Measurements from ENCODE around the gene COG7. TPM values are rescaled to one million over a fixed set of nuclear protein-coding genes. Genes with fewer than 3 reads are reported as not detected.

Gene COG7
- total RNA-seq, 4 donors from 2014 or later: 10.6 to 13.9 (median 13.3) TPM

- TF ChIP-seq, protein P1, sequence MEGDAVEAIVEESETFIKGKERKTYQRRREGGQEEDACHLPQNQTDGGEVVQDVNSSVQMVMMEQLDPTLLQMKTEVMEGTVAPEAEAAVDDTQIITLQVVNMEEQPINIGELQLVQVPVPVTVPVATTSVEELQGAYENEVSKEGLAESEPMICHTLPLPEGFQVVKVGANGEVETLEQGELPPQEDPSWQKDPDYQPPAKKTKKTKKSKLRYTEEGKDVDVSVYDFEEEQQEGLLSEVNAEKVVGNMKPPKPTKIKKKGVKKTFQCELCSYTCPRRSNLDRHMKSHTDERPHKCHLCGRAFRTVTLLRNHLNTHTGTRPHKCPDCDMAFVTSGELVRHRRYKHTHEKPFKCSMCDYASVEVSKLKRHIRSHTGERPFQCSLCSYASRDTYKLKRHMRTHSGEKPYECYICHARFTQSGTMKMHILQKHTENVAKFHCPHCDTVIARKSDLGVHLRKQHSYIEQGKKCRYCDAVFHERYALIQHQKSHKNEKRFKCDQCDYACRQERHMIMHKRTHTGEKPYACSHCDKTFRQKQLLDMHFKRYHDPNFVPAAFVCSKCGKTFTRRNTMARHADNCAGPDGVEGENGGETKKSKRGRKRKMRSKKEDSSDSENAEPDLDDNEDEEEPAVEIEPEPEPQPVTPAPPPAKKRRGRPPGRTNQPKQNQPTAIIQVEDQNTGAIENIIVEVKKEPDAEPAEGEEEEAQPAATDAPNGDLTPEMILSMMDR (IDR thresholded peaks at IDR 0.05; ENCODE audit: low read depth): no peak
These were observed 101.6 kb downstream of the COG7 start for GRCh38 chr16:23351360-23351759.

- TF ChIP-seq, protein P1 (IDR thresholded peaks at IDR 0.05; ENCODE audit: low read depth): no peak
These were observed 104.2 kb downstream of the COG7 start for GRCh38 chr16:23348579-23349469.

GRCh38 chr16:23345237-23345636, 107.8 kb downstream of the COG7 start:
- TF ChIP-seq, protein P1 (IDR thresholded peaks at IDR 0.05; ENCODE audit: low read depth): no peak

GRCh38 chr16:23343643-23344612, 109.1 kb downstream of the COG7 start:
- TF ChIP-seq, protein P1 (IDR thresholded peaks at IDR 0.05; ENCODE audit: low read depth): no peak

DNA sequence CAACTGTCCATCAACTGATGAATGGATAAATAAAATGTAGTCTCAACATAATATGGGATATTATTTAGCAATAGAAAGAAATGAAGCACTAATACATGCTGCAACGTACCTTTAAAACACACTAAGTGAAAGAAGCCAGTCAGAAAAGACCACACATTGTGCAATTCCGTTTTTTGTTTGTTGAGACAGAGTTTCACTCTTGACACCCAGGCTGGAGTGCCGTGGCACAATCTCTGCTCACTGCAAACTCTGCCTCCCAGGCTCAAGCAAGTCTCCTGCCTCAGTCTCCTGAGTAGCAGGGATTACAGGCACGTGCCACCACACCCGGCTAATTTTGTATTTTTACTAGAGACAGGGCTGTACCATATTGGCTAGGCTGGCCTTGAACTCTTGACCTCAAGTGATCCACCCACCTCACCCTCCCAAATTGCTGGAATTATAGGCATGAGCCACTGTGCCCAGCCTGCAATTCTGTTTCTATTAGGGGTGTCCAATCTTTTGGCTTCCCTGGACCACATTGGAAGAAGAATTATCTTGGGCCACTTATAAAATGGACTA, 110.8 kb downstream of the COG7 start:
- TF ChIP-seq, protein P1 (IDR thresholded peaks at IDR 0.05; ENCODE audit: low read depth): no peak

- TF ChIP-seq, protein P1 (IDR thresholded peaks at IDR 0.05; ENCODE audit: low read depth): no peak
These were observed 113.2 kb downstream of the COG7 start for GRCh38 chr16:23339787-23340186.

Small RNA genes within 50 kb of the gene (small RNA-seq; reads per million reads assigned to genes)
- not detected for gene RF00072

Other genes starting within 250 kb of the COG7 start
- gene SCNN1B, start 150.9 kb downstream of the COG7 start, total RNA-seq: 10 to 100 TPM in 1 of 4 donors, 1 to 10 TPM in 3; 1.9 to 30.3 (median 5.6) TPM
- 10 to 100 TPM; 32.4 to 57.6 (median 49.6) TPM for gene GGA2, start 57.3 kb upstream of the COG7 start, total RNA-seq
- gene EARS2, start 104.2 kb upstream of the COG7 start, total RNA-seq: 10 to 100 TPM; 10.9 to 32.0 (median 14.0) TPM
- 10 to 100 TPM; 33.1 to 95.1 (median 58.7) TPM for gene UBFD1, start 104.5 kb upstream of the COG7 start, total RNA-seq
- gene NDUFAB1, start 143.1 kb upstream of the COG7 start, total RNA-seq: 100 to 1,000 TPM in 1 of 4 donors, 10 to 100 TPM in 3; 46.7 to 158 (median 54.1) TPM
- 10 to 100 TPM in 2 of 4 donors, 1 to 10 TPM in 2; 8.3 to 16.5 (median 11.2) TPM for gene PALB2, start 188.1 kb upstream of the COG7 start, total RNA-seq
- gene DCTN5, start 188.3 kb upstream of the COG7 start, total RNA-seq: 10 to 100 TPM; 25.1 to 35.8 (median 28.4) TPM
- gene PLK1, start 225.7 kb upstream of the COG7 start, total RNA-seq: 1 to 10 TPM; 1.1 to 9.0 (median 3.1) TPM

Data from subcutaneous adipose tissue (tissue), 4 donors.